Keratinocyte (primary cell): ENCODE data around the gene RPA1. TPM values are rescaled to one million over a fixed set of nuclear protein-coding genes. Genes with fewer than 3 reads are reported as not detected.
"Not testable (repeated sequence)": the region's sequence is repeated elsewhere in the genome, so short reads cannot be mapped to it uniquely, and the experiment has no call there.

Experiments
- DNase-seq: peaks from one replicate; pipeline ENCODE4 v3.0.0-alpha.2; 2011; ENCODE audit warnings: low read depth, missing footprints, low spot score
- FAIRE-seq: peaks from 2 replicates; lab custom pipeline; 2011; peaks lifted over from hg19 to GRCh38; lab: Jason Lieb, UNC
- H2AFZ ChIP-seq: 2 replicates; pipeline ENCODE4 v1.6.0; 2012; ENCODE audit warnings: low read length, control low read depth, inconsistent platforms; ENCODE audit not compliant: control insufficient read depth
- H3K27ac ChIP-seq: 2 replicates; pipeline ENCODE4 v1.5.1; 2011; ENCODE audit warnings: low read length; ENCODE audit not compliant: control insufficient read depth, insufficient read depth
- H3K27me3 ChIP-seq: 3 replicates; pipeline ENCODE4 v1.6.0; 2011; ENCODE audit warnings: low read length; ENCODE audit not compliant: control insufficient read depth, insufficient read depth; ENCODE audit errors: extremely low read depth
- H3K36me3 ChIP-seq, 2 experiments: 2 replicates in 1 of 2; 3 replicates in 1 of 2; pipeline ENCODE4 v1.5.1; 2011; ENCODE audit warnings: low read length in 2 of 2, mild to moderate bottlenecking in 1 of 2; ENCODE audit not compliant: control insufficient read depth in 2 of 2, insufficient read depth in 2 of 2; ENCODE audit errors: extremely low read depth in 1 of 2
- H3K4me1 ChIP-seq: 3 replicates; pipeline ENCODE4 v1.5.1; 2011; ENCODE audit warnings: low read length; ENCODE audit not compliant: control insufficient read depth, insufficient read depth; ENCODE audit errors: extremely low read depth
- H3K4me2 ChIP-seq: 3 replicates; pipeline ENCODE4 v1.6.0; 2011; ENCODE audit warnings: low read depth, low read length; ENCODE audit not compliant: control insufficient read depth, insufficient read depth; ENCODE audit errors: extremely low read depth
- H3K4me3 ChIP-seq, 3 experiments: fragments of 200-600 bp in 1 of 3; sonication (generic) in 1 of 3; 2 replicates in 2 of 3; 3 replicates in 1 of 3; pipeline ENCODE4 v1.5.1; 2011 to 2016; ENCODE audit warnings: low read length in 3 of 3, mild to moderate bottlenecking in 3 of 3, control low read depth in 2 of 3, inconsistent platforms in 1 of 3, low read depth in 1 of 3, mixed read lengths in 1 of 3, mixed run types in 1 of 3, moderate library complexity in 1 of 3; ENCODE audit not compliant: control insufficient read depth in 2 of 3, insufficient read depth in 2 of 3; ENCODE audit errors: extremely low read depth in 1 of 3
- H3K79me2 ChIP-seq: 2 replicates; pipeline ENCODE4 v1.6.0; 2012; ENCODE audit warnings: low read length; ENCODE audit not compliant: control insufficient read depth, insufficient read depth
- H3K9ac ChIP-seq: 3 replicates; pipeline ENCODE4 v1.6.0; 2011; ENCODE audit warnings: low read length; ENCODE audit not compliant: control insufficient read depth, insufficient read depth; ENCODE audit errors: extremely low read depth
- H3K9me1 ChIP-seq: 3 replicates; pipeline ENCODE4 v1.6.0; 2011; ENCODE audit warnings: low read length; ENCODE audit not compliant: control insufficient read depth, insufficient read depth; ENCODE audit errors: extremely low read depth
- H3K9me3 ChIP-seq: 2 replicates; pipeline ENCODE4 v1.5.1; 2012; ENCODE audit warnings: low read depth, low read length; ENCODE audit not compliant: control insufficient read depth
- H4K20me1 ChIP-seq: 3 replicates; pipeline ENCODE4 v1.6.0; 2011; ENCODE audit warnings: low read length; ENCODE audit not compliant: control insufficient read depth, insufficient read depth; ENCODE audit errors: extremely low read depth
- EZH2 ChIP-seq: IDR thresholded peaks from one replicate; pipeline ENCODE4 v1.6.1; 2012; ENCODE audit warnings: inconsistent platforms, mild to moderate bottlenecking, low read length, moderate library complexity
- dilution Hi-C: fragments of 300-500 bp; cut with MboI; formaldehyde crosslinking; loops from one replicate; pipeline ENCODE4 v1.7.0; 2020; ENCODE audit warnings: low sequenced_read_pairs; ENCODE audit not compliant: extremely low pct_ligation_motif_present
- polyA plus RNA-seq, 5 experiments: library from polyadenylated mRNA; depleted of rRNA in 3 of 5; stranded (reverse) in 3 of 5; stranded (forward) in 1 of 5; unstranded in 1 of 5; fragments of >200 nt; gene quantifications; 1 replicate in 1 of 5; 2 replicates in 3 of 5; 3 replicates in 1 of 5; pipeline versions ENCODE4 v1.2.1 to v1.2.3, GENCODE V29; 2011 to 2012; ENCODE audit warnings: missing spikeins in 2 of 5, low read depth in 1 of 5, low replicate concordance in 1 of 5
- TF ChIP-seq, protein P1 (sequence below), 3 experiments: IDR thresholded peaks in 1 of 3; conservative IDR thresholded peaks in 1 of 3; optimal IDR thresholded peaks in 1 of 3; 2 replicates in 2 of 3; 3 replicates in 1 of 3; pipeline versions ENCODE3 to v1.5.1; 2011; ENCODE audit warnings: low read length in 3 of 3, mild to moderate bottlenecking in 3 of 3, moderate library complexity in 2 of 3, control low read depth in 1 of 3, inconsistent platforms in 1 of 3; ENCODE audit not compliant: insufficient read depth in 2 of 3; ENCODE audit errors: extremely low read depth in 1 of 3

RPA1 gene
- polyA plus RNA-seq, 1 donor (not counting 4 experiments of a cell fraction or from before 2014, with no cell fraction given) = 74.9 TPM

DNA sequence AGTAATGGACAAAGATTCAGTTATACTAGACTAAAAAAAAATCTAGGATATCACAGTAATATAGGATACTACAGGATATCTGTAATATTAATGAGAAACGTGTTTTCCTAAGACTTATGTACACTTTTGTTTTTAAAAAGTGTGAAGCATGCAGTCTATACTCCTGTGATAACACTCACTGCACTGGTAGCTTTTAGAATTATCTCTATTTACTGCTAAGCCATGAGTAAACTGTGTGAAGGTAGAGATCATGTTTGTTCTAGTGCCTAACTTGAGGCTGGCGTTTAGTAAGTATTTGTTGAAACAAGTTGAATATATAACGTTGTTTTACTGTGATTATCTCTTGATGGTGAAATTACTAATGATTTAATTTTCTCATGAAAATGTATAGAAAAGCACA lies 23.9 kb downstream of the RPA1 start:
- no peaks in the 10 kb centered on the region for H4K20me1 ChIP-seq
- no peaks in the 10 kb centered on the region for H3K9me1 ChIP-seq
- H3K27ac ChIP-seq = no peak overlapping the region
- TF ChIP-seq, protein P1, sequence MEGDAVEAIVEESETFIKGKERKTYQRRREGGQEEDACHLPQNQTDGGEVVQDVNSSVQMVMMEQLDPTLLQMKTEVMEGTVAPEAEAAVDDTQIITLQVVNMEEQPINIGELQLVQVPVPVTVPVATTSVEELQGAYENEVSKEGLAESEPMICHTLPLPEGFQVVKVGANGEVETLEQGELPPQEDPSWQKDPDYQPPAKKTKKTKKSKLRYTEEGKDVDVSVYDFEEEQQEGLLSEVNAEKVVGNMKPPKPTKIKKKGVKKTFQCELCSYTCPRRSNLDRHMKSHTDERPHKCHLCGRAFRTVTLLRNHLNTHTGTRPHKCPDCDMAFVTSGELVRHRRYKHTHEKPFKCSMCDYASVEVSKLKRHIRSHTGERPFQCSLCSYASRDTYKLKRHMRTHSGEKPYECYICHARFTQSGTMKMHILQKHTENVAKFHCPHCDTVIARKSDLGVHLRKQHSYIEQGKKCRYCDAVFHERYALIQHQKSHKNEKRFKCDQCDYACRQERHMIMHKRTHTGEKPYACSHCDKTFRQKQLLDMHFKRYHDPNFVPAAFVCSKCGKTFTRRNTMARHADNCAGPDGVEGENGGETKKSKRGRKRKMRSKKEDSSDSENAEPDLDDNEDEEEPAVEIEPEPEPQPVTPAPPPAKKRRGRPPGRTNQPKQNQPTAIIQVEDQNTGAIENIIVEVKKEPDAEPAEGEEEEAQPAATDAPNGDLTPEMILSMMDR (optimal IDR thresholded peaks at IDR 0.05 in 1 of 3, IDR thresholded peaks at IDR 0.05 in 1 of 3, conservative IDR thresholded peaks at IDR 0.05 in 1 of 3; ENCODE audit: extremely low read depth in 1 of 3, insufficient read depth in 2 of 3, low read length in 3 of 3) = no peak
- FAIRE-seq (no peak), DNase-seq (no peak)
- no peaks in the 10 kb centered on the region for H3K4me1 ChIP-seq
- H2AFZ ChIP-seq = no peak overlapping the region
- dilution Hi-C loops = no loop called here
- no peaks in the 10 kb centered on the region for H3K9me3 ChIP-seq
- peaks cover 5 to 8% of the 10 kb centered on the region in 2 experiments for H3K36me3 ChIP-seq
- no peak overlapping the region for H3K4me3 ChIP-seq
- no peaks in the 10 kb centered on the region for H3K79me2 ChIP-seq
- H3K27me3 ChIP-seq = no peaks in the 10 kb centered on the region
- H3K9ac ChIP-seq = no peak overlapping the region
- no peak overlapping the region for H3K4me2 ChIP-seq

DNA sequence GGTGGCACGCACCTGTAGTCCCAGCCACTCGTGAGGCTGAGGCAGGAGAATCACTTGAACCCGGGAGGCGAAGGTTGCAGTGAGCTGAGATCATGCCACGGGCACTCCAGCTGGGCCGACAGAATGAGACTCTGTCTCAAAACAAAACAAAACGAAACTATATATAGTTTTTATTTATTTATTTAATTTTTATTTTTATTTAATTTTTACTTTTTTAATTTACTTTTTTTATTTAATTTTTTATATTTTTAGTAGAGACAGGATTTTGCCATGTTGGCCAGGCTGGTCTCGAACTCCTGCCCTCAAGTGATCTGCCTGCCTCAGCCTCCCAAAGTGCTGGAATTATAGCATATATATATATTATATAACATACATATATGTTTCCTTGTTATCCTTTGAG lies 26.7 kb downstream of the RPA1 start:
- DNase-seq, FAIRE-seq, H3K4me3 ChIP-seq, H4K20me1 ChIP-seq, H3K4me2 ChIP-seq, H3K4me1 ChIP-seq, H3K27me3 ChIP-seq, H3K79me2 ChIP-seq, dilution Hi-C loops, H2AFZ ChIP-seq, H3K9ac ChIP-seq, H3K36me3 ChIP-seq, H3K27ac ChIP-seq, H3K9me1 ChIP-seq, H3K9me3 ChIP-seq: not testable (repeated sequence)

DNA sequence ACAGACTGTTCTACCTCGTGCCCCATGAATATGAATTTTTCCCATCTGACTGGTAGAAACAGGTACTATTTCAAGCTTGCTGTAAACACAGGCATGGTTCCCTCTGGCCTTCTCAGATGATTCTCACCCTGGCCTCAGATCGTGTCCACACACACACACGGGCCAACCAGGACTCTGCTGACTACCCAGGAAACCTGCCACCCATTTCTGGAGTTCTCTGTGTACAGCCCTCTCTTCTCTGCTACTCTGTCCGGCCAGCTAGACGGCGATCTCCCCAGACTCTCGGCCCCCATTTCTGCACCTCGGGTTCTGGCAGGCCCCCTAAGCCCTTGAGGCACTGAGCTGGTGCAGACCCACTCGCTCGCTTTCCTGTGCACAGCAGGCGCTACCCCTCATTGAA lies 31.2 kb downstream of the RPA1 start:
- Histone ChIP-seq H3K36me3 (peaks cover 0 to 4% of the 10 kb centered on the region in 2 experiments), H3K4me2 (no peak overlapping the region), H3K79me2 (no peaks in the 10 kb centered on the region), H3K9me3 (no peaks in the 10 kb centered on the region), H3K27ac (no peak overlapping the region), H3K9me1 (no peaks in the 10 kb centered on the region), H3K9ac (no peak overlapping the region), H3K4me1 (no peaks in the 10 kb centered on the region), H3K4me3 (no peak overlapping the region), H4K20me1 (no peaks in the 10 kb centered on the region), H2AFZ (no peak overlapping the region), H3K27me3 (no peaks in the 10 kb centered on the region)
- FAIRE-seq (no peak), DNase-seq (no peak)
- dilution Hi-C loops = no loop called here
- TF ChIP-seq, protein P1 (optimal IDR thresholded peaks at IDR 0.05 in 1 of 3, IDR thresholded peaks at IDR 0.05 in 1 of 3, conservative IDR thresholded peaks at IDR 0.05 in 1 of 3; ENCODE audit: extremely low read depth in 1 of 3, insufficient read depth in 2 of 3, low read length in 3 of 3) = no peak
- TF ChIP-seq EZH2 = no peak
